NCI-H2196 (cell line): ENCODE data around the gene LDB2.

Experiments
- DNase-seq: peaks from one replicate; lab custom pipeline; 2025; ENCODE audit not compliant: unreplicated experiment; lab: John Stamatoyannopoulos, UW

The LDB2 gene

DNA sequence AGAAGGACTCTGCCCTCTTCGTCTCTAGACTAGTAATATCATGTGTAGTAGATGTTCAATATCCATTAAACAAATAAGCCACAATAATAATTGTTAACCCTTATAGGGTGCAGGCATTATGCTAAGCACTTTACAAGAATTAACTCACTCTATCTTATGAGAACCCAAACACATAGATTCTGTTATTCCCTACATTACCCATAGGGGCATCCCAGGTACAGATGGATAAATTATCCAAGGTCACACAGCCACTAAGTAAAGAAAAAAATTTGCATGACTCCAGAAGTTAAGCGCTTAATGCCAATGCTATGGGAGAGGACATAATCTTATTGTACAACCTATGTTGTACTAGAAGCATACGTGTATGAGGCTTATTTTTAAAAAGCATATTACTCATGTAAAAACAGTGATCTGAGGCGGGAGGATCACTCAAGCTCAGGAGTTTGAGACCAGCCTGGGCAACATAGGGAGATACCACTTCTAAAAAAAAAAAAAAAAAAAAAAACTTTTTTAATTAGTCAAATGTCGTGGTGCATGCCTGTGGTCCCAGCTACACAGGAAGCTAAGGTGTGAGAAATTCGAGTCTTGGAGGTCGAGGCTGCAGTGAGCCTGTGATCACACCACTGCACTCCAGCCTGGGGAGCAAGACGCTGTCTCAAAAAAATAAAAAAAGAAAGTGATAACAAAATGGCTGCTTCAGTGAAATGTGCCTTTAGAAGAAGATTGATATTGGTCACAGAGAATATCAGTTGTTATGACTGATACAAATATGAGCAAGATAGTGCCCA lies 13.6 kb downstream of the LDB2 start:
- DNase-seq: no peak

DNA sequence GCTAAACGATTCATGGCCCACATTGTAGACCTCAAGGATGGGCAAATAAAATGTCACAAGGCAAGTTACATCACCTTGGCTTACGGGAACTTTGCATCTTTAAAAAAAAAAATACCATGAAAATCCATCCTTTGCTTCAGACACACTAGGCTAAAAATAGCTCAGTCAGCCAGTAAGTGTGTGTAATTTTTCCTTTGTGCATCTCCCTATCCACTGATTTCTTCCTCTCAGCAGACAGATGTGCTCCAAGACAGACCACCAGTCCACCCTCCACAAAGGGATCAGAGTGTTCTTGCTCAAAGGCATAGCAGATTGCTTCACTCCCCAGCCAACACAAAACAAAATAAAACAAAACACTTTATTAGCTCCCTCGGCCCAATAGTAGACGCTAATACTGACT lies 14.6 kb downstream of the LDB2 start:
- DNase-seq: no peak

DNA sequence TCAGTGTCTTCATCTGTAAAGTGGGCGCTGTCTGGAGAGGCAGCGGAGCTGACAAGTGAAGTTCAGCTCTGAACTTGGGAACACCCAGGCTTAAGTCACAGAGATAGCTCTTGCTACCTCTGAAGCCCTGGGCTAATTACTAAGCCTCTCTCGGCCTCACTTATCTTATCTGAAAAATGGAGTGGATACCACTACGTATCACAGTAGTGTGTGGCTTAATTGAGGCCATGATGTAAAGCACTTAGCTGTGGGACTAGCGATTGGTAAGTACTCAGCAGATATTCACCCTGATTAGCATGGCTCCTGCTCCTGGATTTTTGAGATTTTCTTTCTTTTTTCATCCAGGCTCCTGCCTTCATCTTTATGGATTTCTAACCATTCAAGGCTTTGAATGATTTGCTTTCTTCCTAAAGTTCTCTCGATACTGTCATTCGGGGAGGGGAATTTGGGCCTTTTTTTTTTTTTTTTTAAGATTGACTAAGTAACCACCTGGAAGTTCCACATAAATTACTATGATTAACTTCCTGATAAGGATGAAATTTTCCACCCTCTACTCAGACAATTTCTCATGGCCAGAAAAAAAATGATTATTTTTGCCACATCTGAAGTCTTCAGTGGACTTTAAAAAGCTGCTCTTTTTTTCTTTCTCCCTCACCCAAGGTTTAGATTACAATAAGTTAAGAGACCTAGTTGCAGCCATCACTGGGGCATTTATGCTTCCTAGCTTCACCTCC lies 17.1 kb downstream of the LDB2 start:
- no peak for DNase-seq

DNA sequence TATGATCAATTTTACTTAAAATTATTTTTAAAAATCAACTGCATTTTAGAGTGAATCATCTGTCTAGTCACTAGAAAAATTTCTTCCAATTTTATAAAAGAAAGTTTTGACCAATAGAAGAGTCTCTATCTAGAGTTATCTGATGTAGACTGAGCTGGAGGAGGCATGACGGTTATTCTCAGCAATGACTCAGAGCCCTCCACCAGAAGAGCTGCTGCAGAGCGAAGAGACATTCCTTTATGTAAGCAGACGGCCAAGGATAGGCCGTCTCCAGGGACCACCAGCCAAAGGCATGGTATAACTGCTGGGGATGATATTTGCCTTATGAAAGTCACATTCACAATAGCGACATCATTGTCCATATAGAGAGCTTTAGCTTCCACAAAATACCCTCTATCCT lies 23.0 kb downstream of the LDB2 start:
- no peak for DNase-seq

DNA sequence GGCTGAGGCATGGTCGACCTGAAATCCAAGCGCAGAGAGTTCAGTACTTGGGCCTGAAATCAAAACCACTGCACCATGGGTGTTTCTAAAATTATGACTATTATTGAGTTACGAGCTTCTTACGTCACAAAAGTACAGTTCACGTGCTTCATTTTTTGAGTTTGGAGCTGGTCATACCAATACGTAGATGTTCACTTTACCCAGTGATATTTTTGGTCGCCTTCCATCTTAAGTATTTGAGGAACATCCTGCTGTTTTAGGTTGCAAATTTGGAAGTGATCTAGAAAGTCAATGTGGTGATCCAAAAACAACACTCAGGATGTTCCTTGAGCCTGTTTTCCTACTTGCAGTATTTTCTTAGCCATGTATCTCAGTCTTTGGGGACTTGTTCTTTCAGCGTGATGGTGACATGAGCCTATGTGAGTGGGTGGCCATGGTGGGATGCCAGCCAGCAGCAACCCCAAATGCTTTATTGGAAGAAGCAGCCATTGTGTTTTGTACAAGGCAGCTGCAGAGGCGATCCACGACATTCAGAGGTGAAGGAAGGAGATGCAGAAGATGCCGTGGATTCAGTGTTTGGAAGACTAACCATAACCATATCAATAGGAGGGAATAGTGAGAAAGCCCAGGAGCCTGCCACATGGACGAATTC lies 28.7 kb downstream of the LDB2 start:
- no peak for DNase-seq

DNA sequence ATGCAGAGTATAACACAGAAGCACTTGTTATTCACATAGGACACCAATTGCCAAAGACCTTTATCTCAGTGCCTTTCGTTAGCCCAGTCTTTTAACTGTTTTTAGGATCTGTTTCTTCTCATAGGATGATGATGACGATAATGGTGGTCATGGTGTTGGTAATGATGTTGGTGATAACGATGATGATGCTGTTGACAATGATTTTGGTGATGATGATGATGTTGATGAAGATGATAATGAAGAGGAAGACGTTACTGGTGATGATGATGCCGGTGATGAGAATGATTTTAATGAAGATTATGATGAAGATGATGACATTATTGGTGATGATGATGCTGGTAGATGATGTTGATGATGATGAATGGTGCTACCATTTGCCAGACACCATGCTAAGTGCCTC lies 29.8 kb downstream of the LDB2 start:
- no peak for DNase-seq

DNA sequence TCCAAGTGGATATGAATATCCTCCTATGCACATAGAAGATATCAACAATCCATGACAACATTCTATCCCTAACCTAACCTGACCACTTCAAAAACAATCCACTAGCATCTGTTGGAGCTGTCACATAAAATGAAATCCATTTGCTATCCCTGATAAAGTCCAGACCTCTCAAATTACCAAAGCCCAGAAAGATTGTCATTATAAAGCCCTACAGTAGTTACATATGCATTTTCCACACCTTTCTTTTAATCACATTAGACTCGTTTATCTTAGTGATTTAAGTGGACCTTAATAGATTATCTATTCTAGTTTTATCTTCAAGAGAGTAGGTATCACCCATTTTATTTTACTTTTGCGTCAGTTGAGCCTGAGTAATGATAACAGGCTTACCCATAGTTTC lies 30.6 kb downstream of the LDB2 start:
- DNase-seq: no peak

DNA sequence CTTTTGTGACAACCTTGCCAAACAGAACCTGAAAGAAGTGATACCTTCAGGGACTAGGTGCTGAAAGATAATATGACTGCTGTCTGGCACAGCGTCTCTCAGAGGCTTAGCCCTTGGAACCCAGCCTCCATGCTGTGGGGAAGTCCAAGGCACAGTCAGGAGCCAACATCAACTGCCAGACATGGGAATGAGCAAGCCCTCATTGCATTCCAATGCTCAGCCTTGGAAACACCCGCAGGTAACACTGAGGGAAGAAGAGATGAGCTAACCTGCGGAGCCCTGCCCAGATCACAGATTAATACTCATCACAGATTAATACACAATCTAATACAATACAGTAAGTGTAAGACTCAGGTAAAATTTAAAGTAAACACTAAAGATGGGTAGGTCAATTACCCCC lies 31.5 kb downstream of the LDB2 start:
- no peak for DNase-seq

DNA sequence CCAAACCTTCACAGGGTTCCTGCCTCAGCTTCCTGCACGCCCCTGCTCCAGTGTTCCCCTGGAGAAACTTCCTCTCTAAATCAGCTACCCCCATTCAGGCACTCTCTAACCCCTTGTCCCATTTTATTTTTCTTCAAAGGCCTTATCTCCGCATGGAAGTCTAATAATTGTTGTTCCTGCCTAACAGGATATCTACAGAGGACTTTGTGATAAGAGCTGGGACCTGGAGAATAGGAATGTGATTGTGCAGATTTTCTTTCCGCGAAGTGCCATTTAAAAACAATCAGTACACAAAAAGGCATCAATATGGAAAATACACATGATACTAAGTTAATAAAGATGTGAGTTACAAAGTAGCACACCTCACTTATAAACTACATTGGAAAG lies 32.6 kb downstream of the LDB2 start:
- no peak for DNase-seq

DNA sequence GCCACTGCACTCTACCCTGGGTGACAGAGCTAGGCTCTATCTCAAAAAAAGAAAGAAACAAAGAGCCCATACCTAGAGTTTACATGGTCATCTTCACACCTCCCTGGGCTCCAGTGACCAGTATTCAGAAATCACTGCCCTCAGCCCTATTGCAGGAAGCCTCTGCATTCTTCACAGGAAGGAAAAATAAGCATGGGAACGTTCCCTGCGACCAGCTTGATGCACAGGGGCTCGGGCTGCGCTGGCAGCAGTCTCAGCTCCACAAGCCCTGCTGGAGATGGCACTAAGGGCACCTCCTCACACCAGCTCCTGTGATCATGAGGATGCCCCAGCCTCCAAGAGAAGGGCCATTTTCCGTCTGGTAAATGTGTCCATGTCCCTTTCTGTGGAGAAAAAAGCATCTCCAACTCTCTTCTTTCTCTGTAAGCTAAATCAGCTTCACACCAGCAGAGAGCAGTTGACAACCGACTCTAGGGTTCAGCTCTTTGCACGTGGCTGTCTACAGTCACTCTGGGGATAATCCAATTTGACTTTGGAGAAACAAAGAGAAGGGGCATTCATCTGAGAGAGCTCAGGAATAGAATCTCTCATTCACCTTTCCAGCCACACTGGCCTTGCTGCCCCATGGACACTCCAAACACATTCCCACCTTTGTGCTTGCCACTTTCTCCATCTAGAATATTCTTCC lies 33.1 kb downstream of the LDB2 start:
- DNase-seq: no peak

DNA sequence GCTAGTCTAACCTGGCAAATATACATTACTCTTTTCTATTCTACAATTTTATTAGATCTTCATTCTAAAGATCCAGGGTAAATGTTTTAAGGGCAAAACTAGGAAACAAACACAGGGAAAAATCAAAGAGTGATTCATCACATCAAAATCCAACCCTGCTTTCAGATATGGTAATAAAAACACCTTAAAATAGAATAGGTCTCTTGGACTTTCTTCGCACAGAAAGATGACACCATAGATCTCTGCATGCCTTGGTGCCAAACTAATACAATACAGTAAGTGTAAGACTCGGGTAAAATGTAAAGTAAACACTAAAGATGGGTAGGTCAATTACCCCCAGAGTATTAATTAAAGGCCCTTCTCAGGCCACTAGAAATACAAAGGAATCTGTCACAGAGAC lies 34.2 kb downstream of the LDB2 start:
- no peak for DNase-seq

DNA sequence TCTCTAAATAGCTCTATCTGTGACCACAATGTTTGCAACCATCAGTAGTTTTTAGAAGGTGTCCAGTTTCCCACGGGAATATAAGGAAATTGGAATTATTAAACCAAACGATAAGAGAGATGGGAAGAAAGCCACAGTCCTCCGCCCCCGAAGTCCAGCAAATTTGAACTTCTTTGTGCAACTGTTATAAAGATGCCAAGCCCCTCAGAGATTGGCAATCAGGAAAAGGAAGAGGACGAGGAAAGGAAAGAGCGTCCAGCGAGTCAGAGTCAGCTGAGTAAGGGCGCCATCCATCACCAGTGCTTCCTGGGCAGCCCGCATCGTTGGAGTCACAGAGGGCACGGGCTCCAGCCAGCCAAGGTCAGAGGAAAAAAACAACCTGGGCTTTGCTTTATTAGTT lies 35.7 kb downstream of the LDB2 start:
- DNase-seq: no peak

DNA sequence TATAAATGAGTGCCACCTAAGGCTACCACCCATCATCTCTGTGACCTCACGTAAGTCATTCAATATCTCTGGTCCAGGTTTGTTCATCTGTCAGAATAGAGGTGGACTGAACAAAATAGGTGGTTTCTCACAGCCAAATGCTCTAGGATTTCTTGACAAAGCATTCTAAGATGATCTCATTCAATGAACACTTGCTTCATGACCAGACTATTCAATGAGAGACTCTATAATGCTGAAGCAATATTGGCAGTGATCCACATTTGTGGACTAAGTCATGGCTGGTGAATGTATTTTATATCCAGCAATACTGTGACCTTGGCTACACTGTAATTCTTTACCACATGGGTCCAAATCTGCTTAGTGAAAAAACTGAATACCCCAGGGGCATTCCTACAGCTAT lies 37.9 kb downstream of the LDB2 start:
- DNase-seq: no peak

DNA sequence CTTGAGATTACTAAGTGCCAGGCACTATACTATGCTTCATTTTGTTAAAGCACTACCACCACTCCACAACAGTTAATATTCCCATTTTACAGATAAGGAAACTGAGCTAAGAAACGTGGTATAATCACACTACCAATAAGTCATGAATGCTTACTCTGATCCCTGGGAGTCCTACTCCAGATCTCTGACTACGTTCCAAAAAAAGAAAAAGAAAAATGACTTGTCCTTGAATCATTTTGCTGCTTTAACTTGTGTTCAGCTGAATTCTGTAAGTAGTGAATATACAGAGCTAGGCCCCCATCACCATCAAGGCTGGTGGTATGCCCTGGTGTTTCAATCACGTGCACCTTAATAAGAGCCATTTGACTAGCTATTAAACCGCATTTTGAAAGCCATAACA lies 39.4 kb downstream of the LDB2 start:
- no peak for DNase-seq

DNA sequence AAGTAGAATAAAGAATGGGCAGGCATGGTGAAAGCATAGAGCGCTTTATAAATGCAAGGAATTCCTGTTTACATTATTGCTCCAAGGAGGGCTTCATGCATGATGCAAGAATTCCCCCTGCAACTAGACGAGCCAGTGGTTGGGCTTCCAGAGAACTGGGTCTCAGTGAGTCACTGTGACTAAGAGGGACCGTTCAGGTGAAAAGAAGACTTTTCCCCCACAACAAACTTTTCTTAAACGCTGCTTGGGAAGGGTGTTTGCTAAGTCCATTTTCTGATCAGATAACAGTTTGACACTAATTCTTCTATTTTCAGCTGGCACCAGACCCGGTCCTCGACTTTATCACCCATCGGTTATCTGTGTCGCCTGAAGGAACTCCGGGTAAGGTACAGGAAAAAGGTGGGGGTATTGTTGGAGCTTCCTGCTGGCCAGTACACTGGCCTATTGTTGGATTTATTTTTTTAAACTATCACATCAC lies 40.1 kb downstream of the LDB2 start:
- DNase-seq: no peak

DNA sequence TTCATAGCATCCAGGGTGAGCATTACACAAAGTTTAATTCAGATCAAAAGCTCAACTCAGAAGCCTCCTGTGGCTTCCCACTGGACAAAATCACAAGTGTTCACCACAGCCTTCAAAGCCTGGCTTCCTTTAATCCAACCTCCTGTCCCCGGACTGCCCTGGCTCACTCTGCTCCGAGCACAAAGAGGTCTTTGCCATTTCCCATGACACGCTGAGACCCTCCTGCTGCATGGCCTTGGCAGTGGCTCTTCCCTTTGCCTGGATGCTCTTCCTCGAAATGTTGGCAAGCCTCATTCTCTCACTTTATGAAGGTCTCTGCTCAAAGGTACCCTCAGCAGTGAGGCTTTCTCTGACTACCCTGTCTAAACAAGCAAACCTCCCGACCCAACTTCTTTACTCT lies 41.0 kb downstream of the LDB2 start:
- no peak for DNase-seq

DNA sequence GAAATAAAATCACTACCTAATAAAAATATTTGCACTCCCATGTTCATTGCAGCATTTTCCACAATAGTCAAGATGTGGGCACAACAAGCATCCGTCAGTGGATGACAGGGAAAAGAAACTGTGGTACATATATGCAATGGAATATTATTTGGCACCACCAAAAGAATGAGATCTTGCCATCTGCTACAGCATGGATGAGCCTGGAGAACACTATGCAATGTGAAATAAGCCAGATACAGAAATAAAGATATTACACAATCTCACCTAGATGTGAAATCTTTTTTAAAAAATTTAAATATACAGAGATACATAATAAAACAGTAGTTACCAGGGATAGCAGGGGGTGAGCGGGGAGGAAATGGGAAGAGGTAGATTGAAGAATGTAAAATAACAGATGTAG lies 44.8 kb downstream of the LDB2 start:
- DNase-seq: no peak

DNA sequence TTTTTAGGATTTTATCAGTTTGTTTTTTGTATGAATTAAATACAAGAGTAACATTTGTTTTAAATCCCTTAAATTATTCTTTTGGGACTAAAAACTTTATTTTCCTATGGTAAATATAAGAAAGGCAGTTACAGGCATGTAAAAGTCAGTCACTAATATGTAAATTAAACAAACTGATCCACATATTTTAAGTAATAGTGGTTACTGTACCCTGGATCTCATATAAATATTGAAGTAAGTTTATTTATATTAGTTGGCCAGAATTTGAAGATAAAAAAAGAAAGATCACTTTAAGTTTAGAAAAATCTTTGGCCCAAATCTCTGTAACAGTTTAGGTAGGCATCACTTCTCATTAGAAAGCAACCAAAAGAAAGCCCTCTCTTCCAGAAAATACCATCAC lies 45.8 kb downstream of the LDB2 start:
- no peak for DNase-seq

DNA sequence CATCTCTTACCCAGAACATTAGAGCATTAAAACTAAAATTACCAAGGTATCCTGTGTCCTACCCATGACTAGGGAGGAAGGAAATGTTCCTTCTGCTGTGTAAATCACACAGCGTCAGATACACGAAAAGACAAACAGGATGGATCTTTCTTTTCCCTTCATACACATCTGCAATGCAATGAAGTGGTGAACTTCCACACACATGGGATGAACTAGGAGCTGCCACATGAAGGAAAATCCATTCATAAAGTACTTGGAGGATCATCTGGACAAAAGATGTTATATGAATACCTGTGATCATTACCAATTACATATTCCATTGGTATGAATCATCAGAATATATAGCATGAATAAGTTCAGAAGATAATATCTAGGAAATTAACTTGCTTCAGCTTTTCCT lies 46.2 kb downstream of the LDB2 start:
- no peak for DNase-seq

DNA sequence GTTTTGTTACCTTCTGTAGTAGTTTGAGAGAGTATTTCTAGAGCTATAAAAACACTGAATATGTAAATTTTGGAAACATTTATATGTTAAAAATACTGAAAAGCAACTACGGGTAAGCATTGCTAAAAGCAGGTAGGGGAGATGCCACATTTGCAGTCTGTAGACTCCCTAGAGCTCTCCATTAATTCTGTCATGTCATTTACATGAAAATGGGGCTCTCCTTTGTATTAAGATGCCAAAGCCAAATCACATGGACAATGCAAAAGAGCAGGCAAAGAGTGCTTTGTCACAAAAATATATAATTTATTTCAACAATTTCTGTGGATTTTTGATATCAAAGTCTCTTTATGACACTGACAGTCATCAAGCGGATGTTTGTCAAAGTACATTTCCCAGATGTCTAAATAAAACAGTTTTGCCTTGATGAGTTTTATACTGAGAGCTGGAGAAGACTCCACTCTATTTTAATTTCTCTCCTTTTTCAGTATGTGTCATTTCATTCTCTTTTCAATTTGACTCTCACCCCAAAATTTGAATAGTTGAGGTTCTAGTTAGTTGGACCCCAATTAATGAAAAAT lies 51.8 kb downstream of the LDB2 start:
- no peak for DNase-seq
